Small intestine (tissue), 7 donors: ENCODE data around the gene DIPK1B. TPM values are rescaled to one million over a fixed set of nuclear protein-coding genes. Genes with fewer than 3 reads are reported as not detected.
A peak's percentile ranks its signal among the peaks of the same experiment; 100 is the strongest.
"Not testable (repeated sequence)": the region's sequence is repeated elsewhere in the genome, so short reads cannot be mapped to it uniquely, and the experiment has no call there.

Experiments
- DNase-seq, 2 donors: peaks; one replicate each; pipeline versions ENCODE4 v3.0.0 to v3.0.0-alpha.2; 2013
- FAIRE-seq: peaks from 2 replicates; lab custom pipeline; 2012; peaks lifted over from hg19 to GRCh38; lab: Jason Lieb, UNC
- H3K27ac ChIP-seq, 3 donors: one replicate each; pipeline ENCODE4 v1.5.1; 2013; ENCODE audit warnings: low read length in 2 of 3, mild to moderate bottlenecking in 2 of 3, control low read depth in 1 of 3, inconsistent platforms in 1 of 3, low read depth in 1 of 3, moderate library complexity in 1 of 3
- H3K27me3 ChIP-seq, 3 donors: one replicate each; pipeline ENCODE4 v1.6.1; 2013; ENCODE audit warnings: low read length in 3 of 3, inconsistent platforms in 1 of 3; ENCODE audit not compliant: control insufficient read depth in 3 of 3, insufficient read depth in 3 of 3
- H3K36me3 ChIP-seq, 3 donors: one replicate each; pipeline ENCODE4 v1.6.1; 2013; ENCODE audit warnings: low read length in 3 of 3, inconsistent platforms in 1 of 3, low read depth in 1 of 3, mild to moderate bottlenecking in 1 of 3, moderate library complexity in 1 of 3; ENCODE audit not compliant: control insufficient read depth in 3 of 3, insufficient read depth in 2 of 3
- H3K4me1 ChIP-seq, 3 donors: one replicate each; pipeline ENCODE4 v1.6.1; 2013; ENCODE audit warnings: low read length in 2 of 3, inconsistent platforms in 1 of 3, low read depth in 1 of 3, mild to moderate bottlenecking in 1 of 3, moderate library complexity in 1 of 3; ENCODE audit not compliant: control insufficient read depth in 3 of 3, insufficient read depth in 2 of 3
- H3K4me3 ChIP-seq, 3 donors: one replicate each; pipeline ENCODE4 v1.5.1; 2013; ENCODE audit warnings: low read length in 3 of 3, control low read depth in 1 of 3, inconsistent platforms in 1 of 3, low read depth in 1 of 3, mild to moderate bottlenecking in 1 of 3, moderate library complexity in 1 of 3
- H3K9me3 ChIP-seq, 2 donors: one replicate each; pipeline ENCODE4 v1.6.1; 2013; ENCODE audit warnings: low read depth in 1 of 2, low read length in 1 of 2; ENCODE audit not compliant: control insufficient read depth in 2 of 2, insufficient read depth in 1 of 2
- WGBS, 3 donors: extraction: QIAGEN DNeasy Blood & Tissue Kit; methylation state at CpG; one replicate each; pipeline ENCODE4 v1.1.7; 2013; 5-methylcytosine and 5-hydroxymethylcytosine counted together
- polyA plus RNA-seq, 4 donors: library from polyadenylated mRNA; stranded (reverse) in 3 of 4; unstranded in 1 of 4; fragments of 200-250 nt in 3 of 4; fragments of 120-200 nt in 1 of 4; gene quantifications; one replicate each; pipeline versions ENCODE4 v1.2.1 to v1.2.3, GENCODE V29; 2013
- donor health status: healthy with polysubstance abuse.
- donor health status: control.
- donor health status: control.
- donor health status: Bipolar disorder and iron deficiency.
- donor health status: healthy.

Gene DIPK1B
- polyA plus RNA-seq, 4 donors, result 0.22 to 12.7 (median 6.6) TPM

GRCh38 chr9:136765745-136766409 lies 53.5 kb downstream of the DIPK1B start:
- not testable (repeated sequence) for DNase-seq, H3K4me3 ChIP-seq, H3K36me3 ChIP-seq, H3K27me3 ChIP-seq, FAIRE-seq
- peaks cover 0 to 20% (median 0%) of the 10 kb centered on the region in 3 donors for H3K4me1 ChIP-seq
- 24 to 69% (median 38%) methylated on average over 14 of the region's 14 CpGs for WGBS, 3 donors
- peak overlapping the region in 1 of 3 donors; percentile 67 for H3K27ac ChIP-seq
- H3K9me3 ChIP-seq, result peaks cover 0 to 11% of the 10 kb centered on the region in 2 donors

- not testable (repeated sequence) for H3K27ac ChIP-seq, H3K4me3 ChIP-seq, FAIRE-seq, H3K27me3 ChIP-seq, H3K36me3 ChIP-seq
- peak in 1 of 2 donors; percentile 73 for DNase-seq
- H3K9me3 ChIP-seq, result peaks cover 0 to 11% of the 10 kb centered on the region in 2 donors
- peaks cover 0 to 20% (median 0%) of the 10 kb centered on the region in 3 donors for H3K4me1 ChIP-seq
- 17 to 42% (median 32%) methylated on average over 12 to 18 of the region's 18 CpGs for WGBS, 3 donors
Measured at GRCh38 chr9:136766410-136767120, 54.2 kb downstream of the DIPK1B start.

- peaks cover 1 to 28% of the 10 kb centered on the region in 2 donors for H3K9me3 ChIP-seq
- H3K27me3 ChIP-seq, result no peaks in the 10 kb centered on the region
- no peak overlapping the region for H3K4me3 ChIP-seq
- peak in 1 of 2 donors; percentile 47 for DNase-seq
- WGBS, 3 donors, result 6 to 12% (median 10%) methylated on average over 11 to 16 of the region's 16 CpGs
- H3K36me3 ChIP-seq, result no peaks in the 10 kb centered on the region
- no peak overlapping the region for H3K27ac ChIP-seq
- FAIRE-seq, result no peak
- peaks cover 0 to 8% (median 0%) of the 10 kb centered on the region in 3 donors for H3K4me1 ChIP-seq
Measured at GRCh38 chr9:136769710-136770191, 57.4 kb downstream of the DIPK1B start.

- no peaks in the 10 kb centered on the region for H3K36me3 ChIP-seq
- no peaks in the 10 kb centered on the region for H3K27me3 ChIP-seq
- no peak overlapping the region for H3K4me3 ChIP-seq
- DNase-seq, result no peak
- no peak for FAIRE-seq
- H3K9me3 ChIP-seq, result peaks cover 1 to 26% of the 10 kb centered on the region in 2 donors
- H3K4me1 ChIP-seq, result peaks cover 0 to 10% (median 0%) of the 10 kb centered on the region in 3 donors
- H3K27ac ChIP-seq, result no peak overlapping the region
- WGBS, 3 donors, result 74 to 77% (median 74%) methylated on average over 3 of the region's 3 CpGs
Measured at GRCh38 chr9:136771907-136772415, 59.6 kb downstream of the DIPK1B start.

- DNase-seq, result no peak
- WGBS, 3 donors, result 76 to 86% (median 84%) methylated on average over 7 of the region's 7 CpGs
- Histone ChIP-seq H3K36me3 (no peaks in the 10 kb centered on the region), H3K4me1 (peaks cover 0 to 24% (median 0%) of the 10 kb centered on the region in 3 donors), H3K9me3 (peaks cover 1 to 22% of the 10 kb centered on the region in 2 donors), H3K27me3 (no peaks in the 10 kb centered on the region), H3K4me3 (no peak overlapping the region), H3K27ac (no peak overlapping the region)
- FAIRE-seq, result no peak
Measured at GRCh38 chr9:136773386-136774044, 61.1 kb downstream of the DIPK1B start.

Other genes starting within 250 kb of the DIPK1B start
- 10 to 100 TPM; 37.4 to 54.8 (median 39.7) TPM for gene SEC16A, start 229.5 kb upstream of the DIPK1B start, polyA plus RNA-seq
- gene NOTCH1, start 166.5 kb upstream of the DIPK1B start, polyA plus RNA-seq, result 10 to 100 TPM in 2 of 4 donors, 1 to 10 TPM in 2; 1.8 to 19.8 (median 7.3) TPM
- gene EGFL7, start 49.7 kb upstream of the DIPK1B start, polyA plus RNA-seq, result 100 to 1,000 TPM in 1 of 4 donors, 10 to 100 TPM in 3; 15.4 to 114 (median 34.6) TPM
- gene AGPAT2, start 25.1 kb upstream of the DIPK1B start, polyA plus RNA-seq, result 100 to 1,000 TPM; 222 to 653 (median 363) TPM
- gene LCN10, start 30.4 kb downstream of the DIPK1B start, polyA plus RNA-seq, result 1 to 10 TPM in 3 of 4 donors, not detected in 1; 1.1 to 8.4 (median 4.7) TPM
- 10 to 100 TPM in 1 of 4 donors, 1 to 10 TPM in 2, not detected in 1; 1.4 to 21.5 (median 2.2) TPM for gene LCN6, start 36.0 kb downstream of the DIPK1B start, polyA plus RNA-seq
- gene LCN8, start 45.7 kb downstream of the DIPK1B start, polyA plus RNA-seq, result under 1 TPM in 1 of 4 donors, not detected in 3; 0.16 TPM
- gene LCN15, start 51.9 kb downstream of the DIPK1B start, polyA plus RNA-seq, result 10 to 100 TPM in 2 of 4 donors, 1 to 10 TPM in 1, under 1 TPM in 1; 0.46 to 38.5 (median 8.8) TPM
- 100 to 1,000 TPM; 148 to 518 (median 194) TPM for gene TMEM141, start 78.8 kb downstream of the DIPK1B start, polyA plus RNA-seq
- 10 to 100 TPM in 1 of 4 donors, 1 to 10 TPM in 2, under 1 TPM in 1; 0.40 to 37.9 (median 2.1) TPM for gene CCDC183, start 83.8 kb downstream of the DIPK1B start, polyA plus RNA-seq
- gene RABL6, start 95.4 kb downstream of the DIPK1B start, polyA plus RNA-seq, result 100 to 1,000 TPM in 1 of 4 donors, 10 to 100 TPM in 3; 75.5 to 114 (median 82.3) TPM
- gene AJM1, start 129.9 kb downstream of the DIPK1B start, polyA plus RNA-seq, result 10 to 100 TPM in 1 of 4 donors, 1 to 10 TPM in 3; 1.1 to 11.6 (median 2.6) TPM
- 100 to 1,000 TPM; 111 to 337 (median 169) TPM for gene PHPT1, start 136.8 kb downstream of the DIPK1B start, polyA plus RNA-seq
- 1,000 to 10,000 TPM in 1 of 4 donors, 1 to 10 TPM in 3; 4.6 to 1,156 (median 8.9) TPM for gene MAMDC4, start 139.8 kb downstream of the DIPK1B start, polyA plus RNA-seq
- gene EDF1, start 153.7 kb downstream of the DIPK1B start, polyA plus RNA-seq, result 1,000 to 10,000 TPM in 2 of 4 donors, 100 to 1,000 TPM in 2; 556 to 1,582 (median 1,008) TPM
- 10 to 100 TPM; 11.2 to 20.9 (median 13.8) TPM for gene TRAF2, start 173.9 kb downstream of the DIPK1B start, polyA plus RNA-seq
- gene FBXW5, start 232.2 kb downstream of the DIPK1B start, polyA plus RNA-seq, result 100 to 1,000 TPM in 3 of 4 donors, 10 to 100 TPM in 1; 96.1 to 262 (median 181) TPM
- 100 to 1,000 TPM in 1 of 4 donors, 10 to 100 TPM in 3; 13.6 to 106 (median 61.3) TPM for gene C8G, start 232.7 kb downstream of the DIPK1B start, polyA plus RNA-seq
- gene LCN12, start 239.7 kb downstream of the DIPK1B start, polyA plus RNA-seq, result 10 to 100 TPM in 1 of 4 donors, 1 to 10 TPM in 2, not detected in 1; 2.2 to 88.7 (median 3.4) TPM